ENCODE results near the gene LTBP4.

Gene LTBP4

GRCh38 chr19:40601134-40601974 lies at the start of gene LTBP4:
TSS of gene LTBP4 (plus strand) at chr19:40601369. CDS start at chr19:40601388, 19 bp downstream.
- H3K4me3 ChIP-seq (ENCODE audit: low read depth, low read length), result no peak within 1 kb of the TSS
- no peak for TF ChIP-seq CTCF (IDR thresholded peaks at IDR 0.05; ENCODE audit: insufficient read depth, low read depth, low read length, missing control alignments)
- DNase-seq (ENCODE audit: low read depth), result no peak

GRCh38 chr19:40552848-40553247 lies 48.3 kb upstream of the LTBP4 start:
- TF ChIP-seq CTCF (IDR thresholded peaks at IDR 0.05; ENCODE audit: insufficient read depth, low read depth, low read length, missing control alignments), result no peak
- H3K4me3 ChIP-seq (ENCODE audit: low read depth, low read length), result no peak overlapping the region
- DNase-seq (ENCODE audit: low read depth), result no peak

- TF ChIP-seq CTCF (IDR thresholded peaks at IDR 0.05; ENCODE audit: insufficient read depth, low read depth, low read length, missing control alignments), result no peak
- no peak overlapping the region for H3K4me3 ChIP-seq (ENCODE audit: low read depth, low read length)
- no peak for DNase-seq (ENCODE audit: low read depth)
Measured at GRCh38 chr19:40553885-40554857, 47.0 kb upstream of the LTBP4 start.

GRCh38 chr19:40555978-40556689 lies 45.0 kb upstream of the LTBP4 start:
- no peak for DNase-seq (ENCODE audit: low read depth)
- no peak overlapping the region for H3K4me3 ChIP-seq (ENCODE audit: low read depth, low read length)
- TF ChIP-seq CTCF (IDR thresholded peaks at IDR 0.05; ENCODE audit: insufficient read depth, low read depth, low read length, missing control alignments), result no peak

GRCh38 chr19:40556953-40557530 lies 44.1 kb upstream of the LTBP4 start:
- H3K4me3 ChIP-seq (ENCODE audit: low read depth, low read length), result no peak overlapping the region
- DNase-seq (ENCODE audit: low read depth), result no peak
- TF ChIP-seq CTCF (IDR thresholded peaks at IDR 0.05; ENCODE audit: insufficient read depth, low read depth, low read length, missing control alignments), result no peak

- TF ChIP-seq CTCF (IDR thresholded peaks at IDR 0.05; ENCODE audit: insufficient read depth, low read depth, low read length, missing control alignments), result no peak
- no peak overlapping the region for H3K4me3 ChIP-seq (ENCODE audit: low read depth, low read length)
- no peak for DNase-seq (ENCODE audit: low read depth)
Measured at GRCh38 chr19:40559394-40559793, 41.8 kb upstream of the LTBP4 start.
